A549 (cell line): ENCODE measurements around the gene CACNA2D4. TPM values are rescaled to one million over a fixed set of nuclear protein-coding genes. Genes with fewer than 3 reads are reported as not detected.

Source experiments
- ATAC-seq, 2 experiments: fragments of 200-7000 bp in 1 of 2; fragments of >200 bp in 1 of 2; cut with Nextera tagmentation in 1 of 2; cut with Tn5 transposase in 1 of 2; 3 replicates each; pipeline versions ENCODE4 v1.8.0 to v1.9.1; 2018 to 2020; ENCODE audit warnings: mild to moderate bottlenecking in 1 of 2, moderate library complexity in 1 of 2
- CTCF ChIA-PET: fragments of 300-600 bp; sonication (Branson Sonifier 250); formaldehyde crosslinking; extraction: SDS; loops from one replicate; lab custom pipeline; 2021; ENCODE audit warnings: antibody characterized with exemption, inconsistent platforms; lab: Yijun Ruan, JAX
- POLR2A ChIA-PET: fragments of 350-600 bp; formaldehyde crosslinking; extraction: SDS; loops from one replicate; lab custom pipeline; 2021; ENCODE audit warnings: antibody characterized with exemption, inconsistent platforms; lab: Yijun Ruan, JAX
- DNase-seq, 2 experiments: peaks; one replicate each; pipeline versions ENCODE4 v3.0.0 to v3.0.0-alpha.2; 2011 to 2016; ENCODE audit warnings: low read depth in 1 of 2, low spot score in 1 of 2
- FAIRE-seq: peaks from 2 replicates; lab custom pipeline; 2011; peaks lifted over from hg19 to GRCh38; lab: Jason Lieb, UNC
- H3K27ac ChIP-seq, 2 experiments: fragments of >200 bp; sonication (Bioruptor Twin); formaldehyde crosslinking; 3 replicates each; pipeline ENCODE4 v1.5.1; 2016 to 2017
- H3K4me1 ChIP-seq: fragments of >200 bp; sonication (Bioruptor Twin); formaldehyde crosslinking; 3 replicates; pipeline ENCODE4 v1.6.1; 2016
- H3K4me2 ChIP-seq: fragments of >200 bp; sonication (Bioruptor Twin); formaldehyde crosslinking; 3 replicates; pipeline ENCODE4 v1.6.1; 2016
- H3K4me3 ChIP-seq: fragments of >200 bp; sonication (Bioruptor Twin); formaldehyde crosslinking; 3 replicates; pipeline ENCODE4 v1.5.1; 2016
- H3K9me3 ChIP-seq: fragments of >200 bp; sonication (Bioruptor Twin); formaldehyde crosslinking; 3 replicates; pipeline ENCODE4 v1.6.1; 2016
- CBX2 ChIP-seq: fragments of 200-600 bp; sonication (generic); IDR thresholded peaks from 2 replicates; pipeline ENCODE4 v1.6.1; 2016; ENCODE audit warnings: low read depth, mild to moderate bottlenecking, borderline replicate concordance
- CTCF ChIP-seq: fragments of >200 bp; sonication (Bioruptor Twin); formaldehyde crosslinking; IDR thresholded peaks from 3 replicates; pipeline ENCODE4 v1.5.1; 2016
- FOXS1 ChIP-seq: fragments of 250-450 bp; sonication (Bioruptor Pico); IDR thresholded peaks from 2 replicates; pipeline ENCODE4 v1.5.0; 2020; ENCODE audit warnings: mild to moderate bottlenecking, moderate library complexity
- HEYL ChIP-seq: fragments of 250-450 bp; sonication (Bioruptor Pico); IDR thresholded peaks from 2 replicates; pipeline ENCODE4 v1.8.0; 2021; ENCODE audit warnings: mild to moderate bottlenecking, moderate library complexity
- HOXA7 ChIP-seq: fragments of 250-450 bp; sonication (Bioruptor Pico); IDR thresholded peaks from 2 replicates; pipeline ENCODE4 v1.5.0; 2020; ENCODE audit warnings: mild to moderate bottlenecking, moderate library complexity
- HOXB13 ChIP-seq: fragments of 250-450 bp; sonication (Bioruptor Pico); IDR thresholded peaks from 2 replicates; pipeline ENCODE4 v1.5.0; 2020; ENCODE audit warnings: low read depth, mild to moderate bottlenecking, moderate library complexity
- JUNB ChIP-seq: fragments of >200 bp; sonication (Bioruptor Twin); formaldehyde crosslinking; IDR thresholded peaks from 2 replicates; pipeline ENCODE4 v1.6.1; 2016
- KDM1A ChIP-seq: fragments of 200-600 bp; sonication (generic); IDR thresholded peaks from 2 replicates; pipeline ENCODE4 v1.6.1; 2016; ENCODE audit warnings: low read depth, mild to moderate bottlenecking
- MAZ ChIP-seq: fragments of 150-350 bp; IDR thresholded peaks from 2 replicates; pipeline ENCODE4 v1.6.1; 2014; ENCODE audit warnings: antibody characterized with exemption, low read depth, low read length, borderline replicate concordance
- NR3C1 ChIP-seq: fragments of >200 bp; sonication (Bioruptor Twin); formaldehyde crosslinking; IDR thresholded peaks from 3 replicates; pipeline ENCODE4 v1.6.1; 2017
- PHF8 ChIP-seq: fragments of 200-600 bp; sonication (generic); IDR thresholded peaks from 2 replicates; pipeline ENCODE4 v1.6.1; 2016; ENCODE audit warnings: low read depth, mild to moderate bottlenecking, antibody characterized with exemption, moderate library complexity, borderline replicate concordance
- POLR2A ChIP-seq: IDR thresholded peaks from 2 replicates; pipeline ENCODE4 v1.6.1; 2012; ENCODE audit warnings: mild to moderate bottlenecking, low read length
- POLR2AphosphoS2 ChIP-seq: conservative IDR thresholded peaks from 2 replicates; pipeline ENCODE4 v1.6.1; 2012; ENCODE audit warnings: low read length, improper control_type of control experiment, inconsistent platforms
- RARB ChIP-seq: fragments of 250-450 bp; sonication (Bioruptor Pico); IDR thresholded peaks from 2 replicates; pipeline ENCODE4 v1.8.0; 2021; ENCODE audit warnings: mild to moderate bottlenecking, moderate library complexity
- REST ChIP-seq: fragments of 200-600 bp; sonication (generic); IDR thresholded peaks from 2 replicates; pipeline ENCODE4 v1.6.1; 2016; ENCODE audit warnings: antibody characterized with exemption, mild to moderate bottlenecking, moderate library complexity
- RFX5 ChIP-seq: fragments of 450-650 bp; IDR thresholded peaks from 2 replicates; pipeline ENCODE4 v1.7.1; 2014; ENCODE audit warnings: antibody characterized with exemption, mild to moderate bottlenecking, moderate library complexity
- SMC3 ChIP-seq: fragments of >200 bp; sonication (Bioruptor Twin); formaldehyde crosslinking; IDR thresholded peaks from 3 replicates; pipeline ENCODE4 v1.6.1; 2018; ENCODE audit warnings: inconsistent platforms
- SREBF2 ChIP-seq: fragments of 450-650 bp; IDR thresholded peaks from 2 replicates; pipeline ENCODE4 v1.6.1; 2014; ENCODE audit warnings: mild to moderate bottlenecking, moderate library complexity
- TFCP2L1 ChIP-seq: fragments of 250-450 bp; sonication (Bioruptor Pico); IDR thresholded peaks from 2 replicates; pipeline ENCODE4 v1.5.0; 2021; ENCODE audit warnings: mild to moderate bottlenecking
- WGBS: methylation state at CpG from one replicate; pipeline ENCODE4 v1.1.6; 2017; ENCODE audit errors: missing lambda C conversion rate; 5-methylcytosine and 5-hydroxymethylcytosine counted together
- polyA plus RNA-seq, 4 experiments: library from polyadenylated mRNA; depleted of rRNA in 3 of 4; stranded (reverse); fragments of >200 nt; fragmentation: RNase III in 1 of 4; extraction: RNeasy Plus Mini Kit Qiagen cat#74134 plus additional on column Dnase treatment in 1 of 4; gene quantifications; 2 replicates in 3 of 4; 3 replicates in 1 of 4; pipeline ENCODE4 v1.2.3, GENCODE V29; 2011 to 2017

Gene CACNA2D4
- polyA plus RNA-seq, 2 of the 4 experiments (the other 2 are of a cell fraction), result not detected

- no peak overlapping the region for H3K4me2 ChIP-seq
- no peak overlapping the region for H3K27ac ChIP-seq
- ChIA-PET CTCF (interaction anchor here (2.0 to 7.3 kb wide), 3 partner anchors 10 to 135 kb away, joined by 6 to 54 read pairs (median 7); no protein-coding TSS in a partner anchor), POLR2A (no interaction called here)
- no peaks in the 10 kb centered on the region for H3K9me3 ChIP-seq
- no peaks in the 10 kb centered on the region for H3K4me1 ChIP-seq
- 10% methylated on average over 3 of the region's 3 CpGs for WGBS
- FAIRE-seq (no peak), DNase-seq (no peak), ATAC-seq (no peak)
- no peak overlapping the region for H3K4me3 ChIP-seq
- TF ChIP-seq NR3C1, result no peak
Observed at GRCh38 chr12:1925684-1926006, 7.2 kb upstream of the CACNA2D4 start.

GRCh38 chr12:1924996-1925683, 6.7 kb upstream of the CACNA2D4 start:
- Histone ChIP-seq H3K4me3 (no peak overlapping the region), H3K9me3 (no peaks in the 10 kb centered on the region), H3K4me1 (no peaks in the 10 kb centered on the region), H3K4me2 (no peak overlapping the region), H3K27ac (no peak overlapping the region)
- WGBS, result 37% methylated on average over 7 of the region's 7 CpGs
- no peak for TF ChIP-seq HOXA7 (CRISPR knock-in tag)
- no peak for TF ChIP-seq KDM1A
- no peak for TF ChIP-seq SREBF2
- no peak for TF ChIP-seq RFX5
- no peak for TF ChIP-seq RARB (CRISPR knock-in tag)
- TF ChIP-seq HOXB13, result no peak
- no peak for TF ChIP-seq HEYL
- no peak for TF ChIP-seq SMC3
- TF ChIP-seq REST, result no peak
- no peak for TF ChIP-seq CTCF
- TF ChIP-seq FOXS1 (CRISPR knock-in tag), result no peak
- TF ChIP-seq POLR2A, result no peak
- TF ChIP-seq MAZ, result no peak
- no peak for TF ChIP-seq PHF8
- no peak for ATAC-seq
- no peak for FAIRE-seq
- ChIA-PET CTCF (interaction anchor here (0.7 to 7.3 kb wide), 4 partner anchors 9 to 289 kb away, joined by 4 to 54 read pairs (median 6); no protein-coding TSS in a partner anchor), POLR2A (no interaction called here)
- DNase-seq, result no peak

- FAIRE-seq (no peak), ATAC-seq (no peak), DNase-seq (no peak)
- POLR2A ChIA-PET, result no interaction called here
- 74% methylated on average over 12 of the region's 12 CpGs for WGBS
- TF ChIP-seq SREBF2, result no peak
- no peak for TF ChIP-seq PHF8
- TF ChIP-seq TFCP2L1, result no peak
- no peak for TF ChIP-seq JUNB
- TF ChIP-seq POLR2AphosphoS2, result no peak
- TF ChIP-seq CBX2, result no peak
- H3K27ac ChIP-seq, result no peak overlapping the region
- H3K4me2 ChIP-seq, result no peak overlapping the region
- H3K4me1 ChIP-seq, result no peaks in the 10 kb centered on the region
- H3K4me3 ChIP-seq, result no peak overlapping the region
- CTCF ChIA-PET, result interaction anchor here (1.3 kb wide), 1 partner anchor 17 kb away, joined by 5 read pairs; no protein-coding TSS in a partner anchor
- H3K9me3 ChIP-seq, result no peaks in the 10 kb centered on the region
Observed at GRCh38 chr12:1922985-1923384, 4.5 kb upstream of the CACNA2D4 start.
